HepG2 (cell line): Measurements from ENCODE around the gene ERMARD. TPM values are rescaled to one million over a fixed set of nuclear protein-coding genes. Genes with fewer than 3 reads are reported as not detected.

ENCODE experiments used
- CBX2 ChIP-seq, 2 experiments: fragments of 200-600 bp in 1 of 2; sonication (generic); formaldehyde crosslinking in 1 of 2; IDR thresholded peaks; 2 replicates each; pipeline versions ENCODE4 v1.7.0 to v1.8.1; 2018 to 2022; ENCODE audit warnings: low read depth in 2 of 2, low read length in 1 of 2, mild to moderate bottlenecking in 1 of 2, missing genetic modification reagents in 1 of 2
- CEBPG ChIP-seq: IDR thresholded peaks from 2 replicates; pipeline ENCODE4 v1.6.1; 2016
- CHCHD3 ChIP-seq: sonication (generic); formaldehyde crosslinking; IDR thresholded peaks from 2 replicates; pipeline ENCODE4 v1.8.0; 2022; ENCODE audit warnings: mild to moderate bottlenecking, missing genetic modification reagents, moderate library complexity
- FOXA1 ChIP-seq, 2 experiments: fragments of 450-650 bp in 1 of 2; sonication (generic) in 1 of 2; formaldehyde crosslinking in 1 of 2; IDR thresholded peaks; 2 replicates each; pipeline versions ENCODE4 v1.4.0 to v1.6.1; 2016 to 2020; ENCODE audit warnings: missing genetic modification reagents in 1 of 2
- FOXA3 ChIP-seq: IDR thresholded peaks from 2 replicates; pipeline ENCODE4 v1.6.1; 2016; ENCODE audit warnings: missing genetic modification reagents, missing compliant biosample characterization
- FOXC1 ChIP-seq: sonication (generic); formaldehyde crosslinking; IDR thresholded peaks from 2 replicates; pipeline ENCODE4 v1.8.0; 2022; ENCODE audit warnings: mild to moderate bottlenecking, missing genetic modification reagents, borderline replicate concordance
- HNF1B ChIP-seq: sonication (generic); formaldehyde crosslinking; IDR thresholded peaks from 2 replicates; pipeline ENCODE4 v1.5.1; 2020; ENCODE audit warnings: mild to moderate bottlenecking, moderate library complexity, missing genetic modification reagents
- HOXA3 ChIP-seq: sonication (generic); formaldehyde crosslinking; IDR thresholded peaks from 2 replicates; pipeline ENCODE4 v1.5.0; 2020; ENCODE audit warnings: missing genetic modification reagents
- HOXA9 ChIP-seq: sonication (generic); formaldehyde crosslinking; IDR thresholded peaks from 2 replicates; pipeline ENCODE4 v1.8.1; 2022; ENCODE audit warnings: missing genetic modification reagents, mild to moderate bottlenecking, moderate library complexity, borderline replicate concordance
- KAT2B ChIP-seq: fragments of 150-350 bp; IDR thresholded peaks from 2 replicates; pipeline ENCODE4 v1.6.1; 2014; ENCODE audit warnings: low read depth, low read length, borderline replicate concordance
- NCOA1 ChIP-seq: sonication (generic); formaldehyde crosslinking; IDR thresholded peaks from 2 replicates; pipeline ENCODE4 v1.9.0; 2021; ENCODE audit warnings: missing genetic modification reagents
- NR2F2 ChIP-seq: IDR thresholded peaks from 2 replicates; pipeline ENCODE4 v1.6.1; 2012; ENCODE audit warnings: low read depth, inconsistent platforms, borderline replicate concordance
- RNF219 ChIP-seq: sonication (generic); formaldehyde crosslinking; IDR thresholded peaks from 2 replicates; pipeline ENCODE4 v1.5.0; 2020; ENCODE audit warnings: mild to moderate bottlenecking, missing genetic modification reagents
- THRA ChIP-seq: sonication (generic); formaldehyde crosslinking; IDR thresholded peaks from 2 replicates; pipeline ENCODE4 v1.4.0; 2020; ENCODE audit warnings: missing genetic modification reagents, borderline replicate concordance
- ZBTB49 ChIP-seq: sonication (generic); formaldehyde crosslinking; IDR thresholded peaks from 2 replicates; pipeline ENCODE4 v1.4.0; 2020; ENCODE audit warnings: missing genetic modification reagents, borderline replicate concordance
- ZMYM3 ChIP-seq: sonication (generic); formaldehyde crosslinking; IDR thresholded peaks from 2 replicates; pipeline ENCODE4 v1.5.1; 2020; ENCODE audit warnings: mild to moderate bottlenecking, missing genetic modification reagents
- ZNF280B ChIP-seq: sonication (generic); formaldehyde crosslinking; IDR thresholded peaks from 2 replicates; pipeline ENCODE4 v1.5.0; 2020; ENCODE audit warnings: missing genetic modification reagents, mild to moderate bottlenecking, borderline replicate concordance
- ZNF570 ChIP-seq: sonication (generic); formaldehyde crosslinking; IDR thresholded peaks from 2 replicates; pipeline ENCODE4 v1.4.0; 2020; ENCODE audit warnings: mild to moderate bottlenecking, missing genetic modification reagents, borderline replicate concordance
- ZSCAN20 ChIP-seq: sonication (generic); formaldehyde crosslinking; IDR thresholded peaks from 2 replicates; pipeline ENCODE4 v1.4.0; 2020; ENCODE audit warnings: missing genetic modification reagents, mild to moderate bottlenecking, borderline replicate concordance
- polyA plus RNA-seq, 8 experiments: library from polyadenylated mRNA; depleted of rRNA in 3 of 8; stranded (reverse) in 7 of 8; unstranded in 1 of 8; fragments of >200 nt; fragmentation: Illumina TruSeq in 4 of 8; extraction: Trizol in 4 of 8; gene quantifications; 2 replicates each; pipeline versions ENCODE4 v1.2.1 to v1.2.3, GENCODE V29; 2011 to 2016; ENCODE audit warnings: low read depth in 4 of 8, missing spikeins in 1 of 8, mixed read lengths in 1 of 8; ENCODE audit not compliant: insufficient read depth in 1 of 8
- total RNA-seq, 5 experiments: library from RNA; depleted of rRNA; stranded (reverse); fragments of >200 nt; fragmentation: Illumina TruSeq; extraction: Trizol; gene quantifications; 2 replicates each; pipeline ENCODE4 v1.2.3, GENCODE V29; 2016; ENCODE audit warnings: low read depth in 1 of 5

Gene ERMARD
- total and polyA plus RNA-seq, 2 of the 13 experiments (the other 11 are each of a cell fraction or from before 2014, with no cell fraction given), result 8.8 to 10.7 TPM

- peak; percentile 25; the same call in 1 of the 2 replicates for TF ChIP-seq HNF1B (CRISPR knock-in tag)
- TF ChIP-seq CEBPG (CRISPR knock-in tag), result no peak
- TF ChIP-seq NCOA1 (CRISPR knock-in tag), result 0 out of 2 replicates have a peak, but pooled peaks have one; percentile 86
- TF ChIP-seq HOXA3, result no peak
- TF ChIP-seq NR2F2, result no peak
- TF ChIP-seq ZNF280B (CRISPR knock-in tag), result no peak; the same call in 1 of the 2 replicates
- TF ChIP-seq KAT2B, result no peak
- TF ChIP-seq ZNF570 (CRISPR knock-in tag), result no peak
- no peak for TF ChIP-seq FOXA3 (CRISPR knock-in tag)
- no peak for TF ChIP-seq FOXA1 (IDR thresholded peaks at IDR 0.05)
- no peak for TF ChIP-seq FOXA1 (CRISPR knock-in tag; IDR thresholded peaks at IDR 0.05)
- TF ChIP-seq THRA (CRISPR knock-in tag), result no peak
- no peak; the same call in 1 of the 2 replicates for TF ChIP-seq FOXC1 (CRISPR knock-in tag)
- TF ChIP-seq CHCHD3 (CRISPR knock-in tag), result no peak
- TF ChIP-seq ZBTB49, result no peak
- no peak for TF ChIP-seq RNF219 (CRISPR knock-in tag)
- TF ChIP-seq CBX2 (IDR thresholded peaks at IDR 0.05; ENCODE audit: low read depth, low read length), result no peak
- TF ChIP-seq CBX2 (CRISPR knock-in tag; IDR thresholded peaks at IDR 0.05; ENCODE audit: low read depth), result no peak
- TF ChIP-seq ZMYM3, result no peak
- TF ChIP-seq ZSCAN20 (CRISPR knock-in tag), result no peak
- no peak for TF ChIP-seq HOXA9 (CRISPR knock-in tag)
Observed at GRCh38 chr6:169752074-169752623, 727 bp downstream of the ERMARD start (continued).
